ENCODE measurements around the gene CCDC192. TPM values are rescaled to one million over a fixed set of nuclear protein-coding genes. Genes with fewer than 3 reads are reported as not detected.
"Not testable (repeated sequence)": the region's sequence is repeated elsewhere in the genome, so short reads cannot be mapped to it uniquely, and the experiment has no call there.

The CCDC192 gene
- total RNA-seq, 1 donor from 2014 or later: not detected

GRCh38 chr5:127666043-127666716 is 37.0 kb upstream of the CCDC192 start:
- no peak for TF ChIP-seq CTCF (IDR thresholded peaks at IDR 0.05; ENCODE audit: insufficient read depth, low read length, poor library complexity, severe bottlenecking)
- DNase-seq (ENCODE audit: low read depth): no peak
- Histone ChIP-seq H3K4me3 (ENCODE audit: low read depth, low read length) (no peak overlapping the region), H3K36me3 (ENCODE audit: control insufficient read depth, insufficient read depth, low read length) (no peaks in the 10 kb centered on the region), H3K27me3 (ENCODE audit: control insufficient read depth, insufficient read depth, low read length) (no peaks in the 10 kb centered on the region)

GRCh38 chr5:127667926-127668325 is 35.3 kb upstream of the CCDC192 start:
- Histone ChIP-seq H3K27me3 (ENCODE audit: control insufficient read depth, insufficient read depth, low read length) (no peaks in the 10 kb centered on the region), H3K36me3 (ENCODE audit: control insufficient read depth, insufficient read depth, low read length) (no peaks in the 10 kb centered on the region), H3K4me3 (ENCODE audit: low read depth, low read length) (no peak overlapping the region)
- TF ChIP-seq CTCF (IDR thresholded peaks at IDR 0.05; ENCODE audit: insufficient read depth, low read length, poor library complexity, severe bottlenecking): no peak
- no peak for DNase-seq (ENCODE audit: low read depth)

GRCh38 chr5:127671218-127671617 is 32.0 kb upstream of the CCDC192 start:
- TF ChIP-seq CTCF (IDR thresholded peaks at IDR 0.05; ENCODE audit: insufficient read depth, low read length, poor library complexity, severe bottlenecking): no peak
- H3K4me3 ChIP-seq (ENCODE audit: low read depth, low read length): no peak overlapping the region
- no peaks in the 10 kb centered on the region for H3K27me3 ChIP-seq (ENCODE audit: control insufficient read depth, insufficient read depth, low read length)
- H3K36me3 ChIP-seq (ENCODE audit: control insufficient read depth, insufficient read depth, low read length): no peaks in the 10 kb centered on the region
- DNase-seq (ENCODE audit: low read depth): no peak

GRCh38 chr5:127673117-127673800 is 29.9 kb upstream of the CCDC192 start:
- Histone ChIP-seq H3K4me3 (ENCODE audit: low read depth, low read length) (no peak overlapping the region), H3K27me3 (ENCODE audit: control insufficient read depth, insufficient read depth, low read length) (no peaks in the 10 kb centered on the region), H3K36me3 (ENCODE audit: control insufficient read depth, insufficient read depth, low read length) (no peaks in the 10 kb centered on the region)
- no peak for TF ChIP-seq CTCF (IDR thresholded peaks at IDR 0.05; ENCODE audit: insufficient read depth, low read length, poor library complexity, severe bottlenecking)
- DNase-seq (ENCODE audit: low read depth): no peak

GRCh38 chr5:127676951-127677350 is 26.2 kb upstream of the CCDC192 start:
- H3K27me3 ChIP-seq (ENCODE audit: control insufficient read depth, insufficient read depth, low read length); DNase-seq (ENCODE audit: low read depth); H3K36me3 ChIP-seq (ENCODE audit: control insufficient read depth, insufficient read depth, low read length); H3K4me3 ChIP-seq (ENCODE audit: low read depth, low read length): not testable (repeated sequence)

GRCh38 chr5:127679691-127680330 is 23.4 kb upstream of the CCDC192 start:
- not testable (repeated sequence) for DNase-seq (ENCODE audit: low read depth); H3K4me3 ChIP-seq (ENCODE audit: low read depth, low read length); H3K36me3 ChIP-seq (ENCODE audit: control insufficient read depth, insufficient read depth, low read length); H3K27me3 ChIP-seq (ENCODE audit: control insufficient read depth, insufficient read depth, low read length)

All from kidney epithelial cell (primary cell).